Stimulated activated CD4-positive, alpha-beta T cell treated with anti-CD3 and anti-CD28 coated beads, Interleukin-4, amount 100 ng/mL, for 4 hours (primary cell): ENCODE results near the gene MDFIC.
"Not testable (repeated sequence)": the region's sequence is repeated elsewhere in the genome, so short reads cannot be mapped to it uniquely, and the experiment has no call there.

Source experiments
- DNase-seq, 2 experiments: peaks; one replicate each; pipeline ENCODE4 v3.0.0-alpha.2; 2020

MDFIC gene, protein sequence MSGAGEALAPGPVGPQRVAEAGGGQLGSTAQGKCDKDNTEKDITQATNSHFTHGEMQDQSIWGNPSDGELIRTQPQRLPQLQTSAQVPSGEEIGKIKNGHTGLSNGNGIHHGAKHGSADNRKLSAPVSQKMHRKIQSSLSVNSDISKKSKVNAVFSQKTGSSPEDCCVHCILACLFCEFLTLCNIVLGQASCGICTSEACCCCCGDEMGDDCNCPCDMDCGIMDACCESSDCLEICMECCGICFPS

GRCh38 chr7:114922026-114922651 lies at the start of gene MDFIC:
Gene MDFIC, plus strand, starts transcription at chr7:114922094. Its CDS starts 940 bp downstream, at chr7:114923034.
- DNase-seq: peak; percentile 67 to 73

DNA sequence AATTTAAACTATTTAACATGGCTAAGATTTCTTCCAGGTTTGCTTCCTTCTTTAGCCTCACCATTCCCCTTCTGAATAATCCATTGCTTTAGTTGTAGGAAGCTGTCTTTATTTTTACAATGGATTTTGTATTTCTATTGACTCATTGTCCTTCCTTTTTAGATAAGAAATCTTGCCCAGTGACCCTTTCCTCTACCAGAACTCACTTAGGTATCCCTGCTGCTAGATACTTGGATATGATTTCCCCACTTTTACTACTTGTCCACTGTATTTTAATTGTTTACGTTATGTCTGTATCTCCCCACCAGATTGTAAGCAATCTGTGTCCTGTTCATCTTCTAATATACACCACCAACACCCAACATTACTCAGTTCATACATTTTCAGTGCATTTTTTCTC lies 47.7 kb upstream of the MDFIC start:
- no peak for DNase-seq

DNA sequence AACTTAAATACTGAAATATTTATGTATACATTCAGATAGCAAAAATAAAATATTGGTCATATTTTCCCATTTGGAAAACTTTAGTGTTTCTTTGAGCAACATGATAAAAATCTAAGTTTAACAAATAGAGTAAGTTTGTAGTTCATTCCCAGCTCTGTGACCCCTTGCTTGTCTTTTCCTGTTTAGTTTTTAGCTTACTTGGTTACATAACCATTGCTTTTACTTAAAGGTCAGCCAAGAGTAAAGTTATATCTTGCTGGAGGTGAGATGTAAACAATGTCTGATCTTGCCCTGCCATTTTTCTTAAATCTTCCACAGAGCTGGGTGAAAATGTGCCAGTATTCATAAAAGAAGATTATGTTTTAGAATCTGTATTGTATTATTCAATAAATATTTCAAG lies 46.7 kb upstream of the MDFIC start:
- DNase-seq: no peak

GRCh38 chr7:114879554-114879953 lies 42.3 kb upstream of the MDFIC start:
- DNase-seq: no peak

GRCh38 chr7:114885836-114886235 lies 36.1 kb upstream of the MDFIC start:
- DNase-seq: no peak

DNA sequence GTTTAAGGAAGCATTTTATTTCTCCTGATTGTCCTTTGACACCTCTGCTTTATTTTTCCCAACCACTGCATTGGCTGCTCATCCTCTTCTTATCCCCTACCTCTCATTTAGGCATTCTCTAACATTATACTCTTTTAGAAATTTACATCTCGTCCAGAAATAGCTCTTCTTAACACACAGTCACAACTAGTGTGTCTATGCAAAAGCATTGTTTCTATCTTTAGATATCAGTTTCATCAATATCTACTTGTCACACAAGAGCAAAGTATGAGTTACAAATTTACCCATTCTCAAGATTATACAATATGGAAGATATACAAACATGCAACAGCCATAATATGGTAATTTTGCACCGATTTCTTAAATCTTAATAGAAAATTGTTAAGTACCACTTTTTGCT lies 35.7 kb upstream of the MDFIC start:
- DNase-seq: no peak

DNA sequence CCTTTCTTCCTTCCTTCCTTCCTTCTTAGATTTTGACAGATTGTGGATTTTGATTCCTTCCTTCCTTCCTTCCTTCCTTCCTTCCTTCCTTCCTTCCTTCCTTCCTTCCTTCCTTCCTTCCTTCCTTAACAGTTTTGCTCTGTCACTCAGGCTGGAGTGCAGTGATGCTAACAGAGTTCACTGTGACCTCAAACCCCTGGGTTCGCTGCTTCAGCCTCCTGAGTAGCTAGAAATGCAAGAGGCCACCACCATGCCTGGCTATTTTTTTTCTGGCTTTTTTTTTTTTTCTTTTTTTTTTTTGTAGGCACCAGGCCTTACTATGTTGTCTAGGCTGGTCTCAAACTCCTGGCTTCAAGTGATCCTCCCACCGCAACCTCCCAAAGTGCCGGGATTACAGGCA lies 32.8 kb upstream of the MDFIC start:
- not testable (repeated sequence) for DNase-seq

DNA sequence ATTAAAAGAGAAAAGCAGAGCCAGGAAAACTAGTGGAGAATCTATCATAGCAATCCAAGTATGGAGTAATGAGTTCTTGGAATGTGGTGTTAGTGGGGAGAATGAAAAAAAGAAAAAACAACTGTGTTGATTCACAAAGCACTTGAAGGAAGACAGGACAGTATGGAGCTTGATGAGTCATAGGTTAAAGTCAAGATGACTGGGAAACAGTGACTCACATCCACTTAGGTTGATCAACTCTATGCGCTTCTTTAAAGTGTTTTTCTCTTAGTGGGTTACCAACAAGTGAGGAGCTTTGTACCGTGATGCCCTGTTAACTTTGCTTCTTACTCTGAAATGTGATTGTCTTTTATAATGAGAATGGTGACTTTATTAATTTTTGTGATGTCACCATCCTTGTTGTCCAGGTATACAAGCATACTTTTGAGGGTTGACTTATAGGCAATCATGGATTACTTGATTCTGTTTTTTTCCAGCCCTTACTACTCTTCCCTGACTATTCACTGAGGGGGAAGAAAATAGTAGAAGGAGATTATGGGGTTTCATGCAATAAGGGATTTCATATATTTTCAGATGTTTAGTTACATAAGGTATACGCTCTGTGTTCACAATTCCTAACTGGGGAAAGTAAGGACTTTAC lies 32.1 kb upstream of the MDFIC start:
- DNase-seq: peak in 1 of 2 experiments; percentile 16

DNA sequence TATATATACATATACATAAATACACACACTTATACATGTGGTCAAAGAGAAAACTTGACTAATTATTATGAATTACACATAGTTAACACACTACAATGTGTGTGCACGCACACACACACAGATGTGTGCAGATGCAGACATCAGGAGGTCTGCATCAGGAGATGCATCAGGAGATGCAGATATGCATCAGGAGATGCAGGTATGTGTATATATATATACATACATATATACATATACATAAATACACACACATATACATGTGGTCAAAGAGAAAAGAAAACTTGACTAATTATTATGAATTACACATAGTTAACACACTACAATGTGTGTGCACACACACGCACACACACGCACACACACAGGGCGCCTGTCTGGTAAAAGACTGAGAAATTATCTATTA lies 31.3 kb upstream of the MDFIC start:
- no peak for DNase-seq

DNA sequence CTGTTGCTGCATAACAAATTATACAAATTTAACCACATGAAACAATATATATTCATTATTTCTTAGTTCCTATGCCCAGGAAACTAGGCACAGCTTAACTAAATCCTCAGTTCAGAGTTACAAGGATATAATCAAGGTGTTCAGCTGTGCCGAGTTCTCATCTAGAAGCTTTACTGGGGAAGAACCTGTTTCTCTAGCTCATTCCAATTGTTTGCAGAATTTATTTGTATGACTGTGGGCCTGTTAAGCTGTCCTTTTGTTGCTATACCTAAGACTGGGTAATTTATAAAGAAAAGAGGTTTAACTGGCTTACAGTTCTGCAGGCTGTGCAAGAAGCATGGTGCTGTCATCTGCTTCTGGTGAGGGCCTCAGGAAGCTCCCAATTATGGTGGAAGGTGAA lies 21.8 kb upstream of the MDFIC start:
- no peak for DNase-seq

GRCh38 chr7:114901771-114902170 lies 20.1 kb upstream of the MDFIC start:
- DNase-seq: no peak

DNA sequence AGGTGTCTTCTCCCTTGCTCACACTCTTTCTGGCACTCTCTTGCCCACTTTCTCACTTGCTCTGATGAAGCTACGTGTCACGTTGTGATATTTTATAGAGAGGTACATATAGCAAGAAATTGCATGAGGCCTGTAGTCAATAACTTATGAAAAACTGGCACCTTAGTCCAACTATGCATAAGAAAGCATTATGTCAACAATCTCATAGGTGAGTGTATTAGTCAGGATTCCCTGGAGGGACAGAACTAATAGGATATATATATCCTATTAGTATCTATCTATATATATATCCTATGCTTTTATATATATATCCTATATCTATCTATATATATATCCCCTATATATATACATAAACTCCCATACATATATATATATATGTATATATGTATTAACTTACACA lies 18.8 kb upstream of the MDFIC start:
- no peak for DNase-seq

GRCh38 chr7:114910787-114911186 lies 11.1 kb upstream of the MDFIC start:
- no peak for DNase-seq

DNA sequence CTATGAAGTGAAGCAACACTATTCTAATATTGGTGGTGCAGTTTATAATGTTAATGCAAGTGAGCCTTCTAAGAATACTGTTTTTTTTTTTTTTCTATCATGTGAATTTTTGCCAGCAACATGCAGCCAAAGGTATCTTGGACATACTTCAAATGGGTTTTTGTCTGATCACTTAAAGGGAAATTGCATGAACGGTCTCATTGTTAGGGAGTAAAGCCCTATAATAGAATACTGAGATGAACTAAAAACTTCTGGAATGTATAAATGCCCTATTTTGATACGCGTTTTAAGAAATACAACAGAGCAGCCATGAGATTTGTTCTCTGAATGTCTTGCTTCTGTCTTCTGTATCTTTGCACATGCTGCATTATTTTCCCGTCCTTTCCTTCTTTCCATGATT lies 10.5 kb upstream of the MDFIC start:
- DNase-seq: no peak

DNA sequence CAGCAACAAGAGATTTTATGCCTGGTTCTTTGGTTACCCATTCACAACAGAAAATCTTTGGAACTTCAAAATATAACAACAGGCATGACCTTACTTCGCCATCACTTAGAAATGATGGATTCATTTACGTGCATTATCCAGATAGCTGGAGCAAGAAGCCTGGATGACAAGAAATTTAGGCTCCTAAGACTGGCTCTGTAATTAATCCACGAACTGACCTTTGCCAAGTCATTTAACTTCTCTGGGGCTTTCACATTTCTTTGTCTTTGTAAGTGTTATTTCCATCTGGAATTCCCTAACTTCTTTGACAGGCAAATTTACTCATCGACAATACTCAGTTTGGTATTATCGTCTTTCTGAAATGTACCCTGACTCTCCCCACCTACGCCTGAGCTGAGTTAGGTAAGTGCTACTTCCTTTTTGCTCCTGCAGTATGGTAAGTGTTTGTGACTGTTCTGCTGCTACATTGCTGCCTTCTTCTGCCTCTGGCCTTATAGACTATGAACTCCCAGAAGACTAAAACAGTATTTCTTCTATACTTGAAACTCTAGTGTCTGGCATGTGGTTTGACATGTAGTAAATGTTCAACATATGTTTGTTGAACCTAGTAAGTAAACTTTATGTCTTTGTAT lies 5.5 kb upstream of the MDFIC start:
- DNase-seq: peak; percentile 17 to 55

DNA sequence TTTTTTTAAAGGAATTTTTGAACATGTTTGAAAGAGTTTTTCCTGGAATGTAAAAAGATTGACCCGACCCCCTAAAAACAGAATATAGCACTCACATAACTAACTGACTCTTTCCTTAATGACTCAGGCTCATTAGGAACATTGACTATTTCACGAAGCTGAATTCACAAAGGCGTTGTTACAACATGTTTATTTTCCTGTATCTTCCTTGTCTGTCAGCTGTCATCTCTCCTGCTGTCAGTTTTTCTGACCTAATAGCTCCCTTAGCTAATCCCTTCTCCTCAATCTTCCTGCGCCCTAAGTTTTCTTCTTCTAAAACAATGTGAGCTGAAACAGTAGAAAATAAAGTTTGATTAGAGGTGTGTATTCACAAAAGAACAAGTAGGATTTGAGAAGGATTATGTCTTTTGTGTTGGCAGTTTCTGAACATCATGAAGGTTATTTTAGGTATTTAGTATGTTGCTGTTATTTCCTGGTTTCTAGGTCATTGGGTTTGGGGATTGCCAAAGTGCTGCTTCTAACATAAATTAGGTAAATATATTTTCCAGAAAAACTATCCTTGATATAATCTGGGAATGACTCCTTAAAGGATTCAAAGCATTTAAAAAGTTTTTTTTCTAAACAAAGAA lies 4.6 kb upstream of the MDFIC start:
- DNase-seq: no peak

- no peak for DNase-seq
Measured at GRCh38 chr7:114919587-114919986, 2.3 kb upstream of the MDFIC start.

DNA sequence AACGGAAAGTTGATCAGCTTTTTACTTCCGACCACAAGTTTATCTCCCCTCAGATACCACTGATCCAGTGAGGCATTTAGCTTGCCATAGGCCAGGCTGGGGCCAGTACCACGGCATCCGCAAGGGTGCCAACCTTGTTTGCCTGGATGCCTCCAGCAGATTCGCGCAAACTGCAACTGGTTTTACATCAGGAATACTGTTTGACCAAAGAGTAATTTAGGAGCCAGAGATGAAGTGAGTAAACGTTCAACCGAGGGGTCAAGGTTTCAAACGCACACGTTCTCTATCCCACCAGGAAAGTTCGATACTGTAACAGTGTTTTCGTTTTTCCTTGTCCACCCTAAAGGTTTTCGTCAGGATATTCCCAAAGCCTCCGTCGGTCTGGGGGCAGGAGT lies 266 bp upstream of the MDFIC start:
- DNase-seq: peak in 1 of 2 experiments; percentile 18

DNA sequence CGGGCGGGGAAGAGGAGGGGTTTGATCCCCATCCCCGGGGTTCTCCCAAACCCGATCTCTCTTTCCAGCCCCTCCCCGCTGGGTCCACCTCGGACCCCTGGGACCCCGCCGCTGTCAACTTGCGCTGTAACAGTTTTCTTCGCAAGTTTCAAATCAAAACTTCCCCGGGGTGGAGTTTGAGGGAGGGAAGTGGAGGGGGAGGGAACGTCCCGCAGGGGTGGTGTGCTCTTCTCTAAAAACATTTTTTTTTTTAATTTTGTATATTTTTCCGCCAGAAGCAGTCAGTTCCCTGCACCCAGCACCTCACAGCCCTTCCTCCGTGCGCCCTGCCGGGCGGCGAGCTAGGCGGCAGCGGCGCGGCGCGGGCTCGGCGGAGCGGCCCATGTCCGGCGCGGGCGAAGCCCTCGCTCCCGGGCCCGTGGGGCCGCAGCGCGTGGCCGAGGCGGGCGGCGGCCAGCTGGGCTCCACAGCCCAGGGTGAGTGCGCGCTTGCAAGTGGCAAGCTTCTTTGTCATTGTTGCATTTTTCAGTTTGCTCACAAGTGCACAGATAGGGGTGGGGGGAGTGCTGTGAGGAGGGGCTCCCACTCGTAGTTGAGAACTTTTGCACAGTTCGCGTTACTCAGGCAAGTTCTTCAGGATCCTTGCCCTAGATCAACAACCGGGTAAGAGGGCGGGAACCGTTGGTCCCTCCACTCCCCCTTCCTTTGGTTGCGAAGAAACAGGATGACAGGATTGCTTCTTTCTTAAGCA lies 933 bp downstream of the MDFIC start:
- DNase-seq: peak; percentile 45 to 54

DNA sequence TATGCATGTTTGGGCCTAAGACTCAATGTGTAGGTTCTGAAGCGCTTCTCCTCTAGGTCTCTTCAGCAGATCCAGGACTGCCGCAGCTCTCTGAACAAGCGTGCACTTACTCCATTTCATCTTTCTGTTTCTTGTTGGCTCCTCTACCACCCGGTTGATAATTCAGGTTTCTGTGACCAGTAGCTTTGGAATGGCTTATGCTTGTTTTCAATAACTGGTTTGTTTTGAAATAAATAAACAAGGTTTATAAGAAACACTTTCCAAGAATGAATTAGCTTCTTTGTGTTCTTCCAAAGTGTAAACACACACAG lies 1.5 kb downstream of the MDFIC start:
- DNase-seq: no peak

DNA sequence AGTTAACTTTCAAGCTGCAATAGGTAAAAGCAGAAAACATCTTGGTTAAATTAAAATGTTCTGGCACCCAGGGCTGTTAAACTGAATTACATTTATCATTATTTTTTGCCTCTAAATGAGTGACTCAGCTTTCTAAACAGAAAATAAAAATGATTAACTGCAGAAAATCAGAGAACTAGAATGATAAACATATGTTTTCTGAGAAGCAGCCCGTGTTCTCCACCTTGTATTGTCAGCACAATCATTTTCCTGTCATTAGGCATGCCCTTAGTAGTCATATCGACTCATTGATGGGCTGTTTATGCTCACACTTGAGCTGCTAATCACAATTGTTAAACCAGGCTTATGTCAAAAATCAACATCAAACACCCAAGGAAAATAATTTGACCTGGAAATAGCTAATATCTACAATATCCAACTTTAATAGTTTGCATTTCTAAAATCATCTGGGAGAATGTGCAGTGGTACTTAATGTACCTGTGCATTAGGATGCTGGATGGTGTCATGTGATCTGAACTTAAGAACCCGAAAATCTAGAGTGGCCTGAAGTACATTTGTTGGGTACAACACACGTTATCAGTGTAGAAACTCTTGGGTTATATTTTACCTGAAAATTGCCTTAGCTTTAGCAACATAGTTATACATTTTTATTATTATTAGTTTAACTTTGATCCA lies 2.3 kb downstream of the MDFIC start:
- DNase-seq: no peak

- DNase-seq: no peak
Measured at GRCh38 chr7:114925434-114925833, 3.5 kb downstream of the MDFIC start.
